ENCODE data around the gene PTPRM.

The PTPRM gene

DNA sequence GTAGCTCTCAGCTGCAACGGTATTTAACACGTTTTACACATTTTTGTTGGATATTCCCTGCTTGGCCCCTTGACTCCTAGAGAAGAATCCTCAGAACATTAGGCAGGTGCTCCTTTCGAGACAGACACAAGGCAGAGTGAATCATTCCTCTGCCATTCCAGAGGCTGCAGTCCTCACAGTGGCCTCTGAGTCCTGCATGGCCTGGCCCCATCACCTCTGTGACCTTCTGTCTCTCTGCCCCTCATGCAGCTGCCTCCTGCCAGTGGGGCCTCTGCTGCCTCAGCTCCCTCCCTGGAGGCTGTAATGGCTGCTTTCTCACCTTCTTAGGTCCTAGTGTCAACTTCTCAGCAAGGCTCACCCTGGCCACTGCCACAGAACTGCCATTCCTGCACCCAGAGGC lies 101.3 kb downstream of the PTPRM start:
- DNase-seq (ENCODE audit: low spot score): no peak

DNA sequence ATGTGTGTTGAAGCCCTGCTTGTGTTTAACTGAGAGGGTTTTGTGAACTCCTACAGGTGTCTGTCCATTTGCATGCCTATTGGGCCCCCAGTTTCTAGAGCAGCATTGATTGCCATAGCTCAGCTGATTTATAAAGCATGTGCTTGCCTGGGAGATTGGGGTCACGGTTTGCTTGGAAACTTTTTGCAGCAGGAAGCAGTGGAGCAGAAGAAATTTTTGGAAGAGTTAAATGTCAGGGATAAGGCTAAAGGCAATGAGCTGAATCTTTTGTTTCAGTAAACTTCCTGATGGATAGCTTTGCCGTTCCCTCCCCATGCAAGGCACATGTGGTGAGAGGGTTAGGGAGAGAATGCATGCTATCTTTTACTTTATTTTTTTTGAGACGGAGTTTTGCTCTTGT lies 102.2 kb downstream of the PTPRM start:
- DNase-seq (ENCODE audit: low spot score): no peak

- no peak for DNase-seq (ENCODE audit: low spot score)
These were observed 104.0 kb downstream of the PTPRM start for GRCh38 chr18:7671105-7671504.

- DNase-seq (ENCODE audit: low spot score): no peak
These were observed 109.2 kb downstream of the PTPRM start for GRCh38 chr18:7676253-7676873.

DNA sequence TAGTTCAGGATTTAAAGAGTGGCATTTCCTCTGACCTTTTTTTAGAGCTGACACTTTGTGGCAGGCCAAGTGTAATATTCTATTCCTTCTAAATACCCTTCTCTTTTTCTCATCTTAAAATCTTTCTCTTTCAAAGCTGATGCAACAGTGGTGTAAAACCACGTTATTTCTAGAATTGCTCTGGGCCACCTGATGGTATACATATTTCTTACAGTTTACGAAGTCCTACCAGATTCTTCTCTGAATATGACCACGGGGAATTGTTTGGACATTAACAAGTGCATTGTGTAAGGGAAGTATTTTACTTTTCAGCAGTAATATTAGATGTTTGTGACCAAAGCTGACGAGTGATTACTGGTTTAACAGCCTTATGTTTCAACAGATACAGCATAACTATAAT lies 109.9 kb downstream of the PTPRM start:
- DNase-seq (ENCODE audit: low spot score): no peak

DNA sequence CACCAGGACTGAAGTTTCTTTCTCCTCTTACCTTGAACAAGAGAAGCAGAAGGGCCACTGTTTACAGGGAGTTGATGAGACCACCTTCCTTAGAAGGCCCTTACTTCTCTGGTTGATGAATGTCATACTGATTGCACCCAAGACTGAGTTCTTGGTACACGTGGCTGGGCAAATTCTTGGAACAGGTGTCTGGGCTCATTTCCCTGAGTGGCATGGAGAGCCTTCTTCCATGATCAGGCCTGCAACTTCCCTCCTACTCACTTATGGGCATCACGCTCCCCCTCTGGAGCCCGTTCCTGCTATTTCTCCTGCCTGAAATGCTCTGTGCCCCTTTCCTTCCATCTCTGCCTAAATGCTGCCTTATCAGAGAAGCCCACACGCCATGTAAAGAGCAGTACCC lies 110.3 kb downstream of the PTPRM start:
- no peak for DNase-seq (ENCODE audit: low spot score)

DNA sequence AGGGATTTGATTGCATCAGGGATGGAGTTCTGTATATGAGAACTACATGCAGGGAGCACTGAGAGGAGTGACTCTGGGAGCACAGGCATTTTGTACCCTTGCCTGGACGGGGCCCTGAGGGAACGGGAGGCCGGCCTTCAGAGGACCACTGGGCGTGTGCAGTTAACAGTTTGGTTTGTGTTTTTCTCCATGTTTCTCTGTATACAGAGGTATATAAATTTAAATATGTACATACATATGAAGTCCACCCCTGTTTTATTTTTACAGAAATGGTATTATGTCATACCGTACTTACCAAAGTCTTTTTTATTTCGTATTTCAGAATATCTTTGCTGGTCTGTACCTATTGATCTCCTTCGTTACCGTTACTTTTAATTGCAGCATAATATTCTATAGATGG lies 111.3 kb downstream of the PTPRM start:
- no peak for DNase-seq (ENCODE audit: low spot score)

DNA sequence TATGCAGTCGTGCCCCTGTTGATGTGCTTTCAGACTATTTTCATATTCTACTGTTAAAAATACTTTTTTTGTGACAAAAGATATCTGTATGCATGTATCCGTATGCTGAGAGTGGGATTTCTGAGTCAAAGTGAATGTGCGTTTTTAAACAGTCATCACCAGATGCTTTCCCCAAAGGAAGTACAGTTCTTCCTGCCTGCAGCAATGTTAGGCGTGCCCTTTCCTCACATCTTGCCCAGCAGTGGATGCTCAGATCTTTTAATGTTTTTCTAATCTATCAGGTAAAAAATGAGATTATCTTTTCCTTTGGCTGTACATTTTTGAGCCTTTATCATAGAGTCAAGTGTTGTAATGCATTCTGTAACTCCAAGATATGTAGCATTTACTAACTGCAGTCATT lies 111.7 kb downstream of the PTPRM start:
- no peak for DNase-seq (ENCODE audit: low spot score)

- no peak for DNase-seq (ENCODE audit: low spot score)
These were observed 114.2 kb downstream of the PTPRM start for GRCh38 chr18:7681298-7681697.

GRCh38 chr18:7682321-7682720 lies 115.2 kb downstream of the PTPRM start:
- DNase-seq (ENCODE audit: low spot score): no peak

- no peak for DNase-seq (ENCODE audit: low spot score)
These were observed 116.6 kb downstream of the PTPRM start for GRCh38 chr18:7683753-7684152.

GRCh38 chr18:7684357-7684756 lies 117.2 kb downstream of the PTPRM start:
- no peak for DNase-seq (ENCODE audit: low spot score)

GRCh38 chr18:7684966-7685365 lies 117.8 kb downstream of the PTPRM start:
- DNase-seq (ENCODE audit: low spot score): no peak

GRCh38 chr18:7686278-7686677 lies 119.2 kb downstream of the PTPRM start:
- no peak for DNase-seq (ENCODE audit: low spot score)

GRCh38 chr18:7688580-7688979 lies 121.5 kb downstream of the PTPRM start:
- DNase-seq (ENCODE audit: low spot score): no peak

DNA sequence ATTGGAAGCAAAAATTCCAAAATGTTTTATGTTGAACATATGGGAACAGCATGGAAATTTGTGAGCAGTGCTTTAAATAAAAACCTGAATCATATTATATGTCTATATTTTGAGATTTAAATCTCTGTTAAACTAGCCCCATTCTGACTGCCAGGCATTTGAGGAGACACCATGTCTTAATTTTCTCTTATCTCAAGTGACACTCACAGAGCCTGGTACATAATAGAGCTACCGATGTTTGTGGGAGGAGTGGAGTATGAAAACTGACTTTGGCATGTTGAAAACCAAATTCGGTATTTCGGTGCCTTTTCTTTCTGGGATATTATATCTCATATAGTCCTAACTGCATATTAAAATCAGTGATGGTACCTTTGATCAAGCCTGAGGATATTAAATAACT lies 124.1 kb downstream of the PTPRM start:
- no peak for DNase-seq (ENCODE audit: low spot score)

- DNase-seq (ENCODE audit: low spot score): no peak
These were observed 129.7 kb downstream of the PTPRM start for GRCh38 chr18:7696780-7697179.

DNA sequence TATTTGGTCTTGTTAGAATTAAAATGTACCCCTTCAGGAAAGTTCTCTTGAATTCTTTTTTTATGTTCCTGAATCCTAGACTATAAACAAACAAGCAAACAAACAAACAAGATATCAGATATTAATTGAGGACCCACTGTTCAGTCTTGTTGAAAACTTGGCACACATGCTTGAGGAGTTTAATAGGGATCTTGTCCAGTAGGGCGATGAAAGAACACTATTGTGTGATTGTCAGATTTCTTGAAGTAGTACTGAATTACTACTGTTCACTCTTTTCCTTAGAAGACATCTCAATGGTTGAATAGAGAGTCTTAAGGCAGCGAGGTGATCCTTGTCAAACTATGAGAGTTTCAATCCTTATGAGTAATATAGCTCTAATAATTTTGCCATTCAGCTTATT lies 130.2 kb downstream of the PTPRM start:
- no peak for DNase-seq (ENCODE audit: low spot score)

GRCh38 chr18:7711495-7711894 lies 144.4 kb downstream of the PTPRM start:
- DNase-seq (ENCODE audit: low spot score): no peak

DNA sequence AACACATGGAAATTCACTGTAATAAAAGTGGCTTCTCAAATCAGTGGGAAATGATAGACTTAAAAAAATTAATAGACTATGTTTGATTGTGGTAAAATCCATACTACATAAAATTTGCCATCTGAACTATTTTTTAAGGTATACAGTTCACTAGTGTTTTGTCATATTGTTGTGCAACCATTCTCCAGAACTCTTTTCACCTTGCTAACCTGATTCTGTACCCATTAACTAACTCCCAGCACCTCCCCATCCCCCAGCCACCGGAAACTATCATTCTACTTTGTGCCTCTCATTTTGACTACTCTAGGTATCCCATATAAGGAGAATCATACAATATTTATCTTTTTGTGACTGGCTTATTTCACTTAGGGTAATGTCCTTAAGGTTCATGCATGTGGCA lies 153.3 kb downstream of the PTPRM start:
- no peak for DNase-seq (ENCODE audit: low spot score)

DNA sequence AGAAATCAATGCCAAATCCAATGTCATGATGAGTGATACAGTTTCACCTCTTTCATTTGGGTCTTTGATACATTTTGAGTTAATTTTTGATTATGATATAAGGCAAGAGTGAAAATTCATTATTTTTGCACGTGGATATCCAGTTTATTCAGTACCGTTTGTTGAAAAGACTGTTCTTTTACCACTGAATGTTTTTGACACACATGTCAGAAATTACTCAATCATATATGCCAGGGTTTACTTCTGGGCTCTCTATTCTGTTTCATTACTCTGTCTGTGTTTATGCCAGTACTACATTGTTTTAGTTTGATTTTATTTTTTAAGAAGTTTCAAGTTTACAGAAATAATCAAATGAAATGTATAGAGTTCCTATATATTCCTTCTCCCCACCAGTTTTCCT lies 154.4 kb downstream of the PTPRM start:
- no peak for DNase-seq (ENCODE audit: low spot score)

- no peak for DNase-seq (ENCODE audit: low spot score)
These were observed 155.8 kb downstream of the PTPRM start for GRCh38 chr18:7722955-7723354.

DNA sequence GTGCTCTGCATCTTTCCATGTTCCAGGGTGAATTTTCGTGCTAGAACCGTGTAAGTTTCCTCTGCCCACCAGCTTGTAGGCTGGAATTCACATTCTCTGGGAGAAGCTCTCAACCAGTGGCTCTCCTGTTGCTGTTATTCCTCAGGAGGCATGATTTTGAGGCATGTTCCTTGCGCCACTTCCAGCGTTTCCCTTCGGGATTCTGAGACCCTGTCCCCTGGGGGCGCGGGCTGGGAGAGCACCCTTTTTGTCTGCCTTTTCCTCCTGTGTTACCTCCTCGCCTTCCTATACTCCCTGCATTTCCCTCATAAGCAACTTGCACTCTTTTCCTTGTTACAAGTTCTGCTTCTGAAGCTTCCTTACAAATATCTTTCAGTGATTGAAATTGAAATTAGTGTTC lies 156.4 kb downstream of the PTPRM start:
- no peak for DNase-seq (ENCODE audit: low spot score)

DNA sequence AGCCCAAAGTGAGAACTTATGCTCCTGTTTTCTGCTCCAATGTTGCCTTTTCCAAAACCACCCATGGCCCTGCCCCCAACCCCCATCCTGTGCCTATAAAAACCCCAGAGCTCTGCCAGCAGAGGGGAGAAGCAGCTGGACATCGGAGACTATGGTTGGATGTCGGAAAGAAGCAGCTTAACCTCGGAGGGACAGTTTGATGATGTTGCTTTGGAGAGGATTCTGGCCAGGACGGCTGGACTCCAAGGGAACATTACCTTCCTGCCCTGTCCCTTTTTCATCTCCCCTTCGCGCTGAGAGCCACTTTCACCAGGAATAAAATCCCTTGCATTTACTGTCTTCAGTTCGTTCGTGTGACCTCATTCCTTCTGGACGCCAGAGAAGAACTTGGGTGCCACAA lies 158.4 kb downstream of the PTPRM start:
- no peak for DNase-seq (ENCODE audit: low spot score)

- DNase-seq (ENCODE audit: low spot score): no peak
These were observed 158.8 kb downstream of the PTPRM start for GRCh38 chr18:7725897-7726296.

All from AG08395 (cell line).